IMR-90 (cell line): ENCODE measurements around the gene CCDC97. TPM values are rescaled to one million over a fixed set of nuclear protein-coding genes. Genes with fewer than 3 reads are reported as not detected.
A peak's percentile ranks its signal among the peaks of the same experiment; 100 is the strongest.

ENCODE experiments used
- ATAC-seq: fragments of 200-7000 bp; cut with Tn5 transposase; 2 replicates; pipeline ENCODE4 v1.9.1; 2020; ENCODE audit warnings: low read depth, mild to moderate bottlenecking, moderate library complexity
- BruUV-seq: library from RNA; stranded (reverse); fragments of 400-500 nt; replicated peaks from 2 replicates; lab custom pipeline; 2021; lab: Mats Ljungman, UMichigan
- CTCF ChIA-PET: fragments of 300-600 bp; formaldehyde crosslinking; extraction: SDS; loops from one replicate; lab custom pipeline; 2021; ENCODE audit warnings: antibody characterized with exemption; lab: Yijun Ruan, JAX
- POLR2A ChIA-PET: fragments of 300-600 bp; sonication (Branson Sonifier 250); formaldehyde crosslinking; loops from one replicate; lab custom pipeline; 2022; ENCODE audit warnings: antibody characterized with exemption; ENCODE audit not compliant: unreplicated experiment; lab: Charles Lee
- DNase-seq: peaks from one replicate; pipeline ENCODE4 v3.0.0; 2013
- H2AFZ ChIP-seq: replicated peaks from 2 replicates; pipeline ENCODE3; 2013; ENCODE audit warnings: low read length, mild to moderate bottlenecking; ENCODE audit not compliant: poor library complexity
- H2AK5ac ChIP-seq: 2 replicates; pipeline ENCODE4 v1.6.1; 2013; ENCODE audit warnings: low read depth, low read length, inconsistent platforms
- H2AK9ac ChIP-seq: replicated peaks from 2 replicates; pipeline ENCODE3; 2013; ENCODE audit warnings: mild to moderate bottlenecking, low read depth, low read length, moderate library complexity; ENCODE audit not compliant: poor library complexity
- H2BK120ac ChIP-seq: 2 replicates; pipeline ENCODE4 v1.6.1; 2013; ENCODE audit warnings: low read depth, low read length, inconsistent platforms
- H2BK15ac ChIP-seq: 3 replicates; pipeline ENCODE4 v1.6.1; 2013; ENCODE audit warnings: low read depth, low read length, inconsistent platforms
- H2BK20ac ChIP-seq: 2 replicates; pipeline ENCODE4 v1.6.1; 2013; ENCODE audit warnings: low read depth, mild to moderate bottlenecking, inconsistent platforms, low read length, moderate library complexity
- H2BK5ac ChIP-seq: 2 replicates; pipeline ENCODE4 v1.6.1; 2013; ENCODE audit warnings: mild to moderate bottlenecking, low read depth, low read length, inconsistent platforms; ENCODE audit not compliant: poor library complexity, severe bottlenecking
- H3K14ac ChIP-seq: replicated peaks from 2 replicates; pipeline ENCODE4 v1.6.1; 2013; ENCODE audit warnings: low read depth, low read length, inconsistent platforms
- H3K18ac ChIP-seq: 2 replicates; pipeline ENCODE4 v1.6.1; 2013; ENCODE audit warnings: low read depth, low read length, control low read depth
- H3K23ac ChIP-seq: 2 replicates; pipeline ENCODE4 v1.6.1; 2013; ENCODE audit warnings: low read depth, low read length, inconsistent platforms
- H3K27ac ChIP-seq: 2 replicates; pipeline ENCODE4 v1.5.1; 2013; ENCODE audit warnings: mild to moderate bottlenecking, control low read depth, low read length; ENCODE audit not compliant: insufficient read depth
- H3K27me3 ChIP-seq: 2 replicates; pipeline ENCODE4 v1.6.1; 2013; ENCODE audit warnings: low read length; ENCODE audit not compliant: control insufficient read depth, insufficient read depth
- H3K36me3 ChIP-seq: 2 replicates; pipeline ENCODE4 v1.6.1; 2013; ENCODE audit warnings: low read length, mixed read lengths; ENCODE audit not compliant: control insufficient read depth, insufficient read depth
- H3K4ac ChIP-seq: 2 replicates; pipeline ENCODE4 v1.6.1; 2013; ENCODE audit warnings: low read depth, low read length, inconsistent platforms
- H3K4me1 ChIP-seq: 2 replicates; pipeline ENCODE4 v1.6.1; 2013; ENCODE audit warnings: low read length, mixed read lengths; ENCODE audit not compliant: control insufficient read depth, insufficient read depth
- H3K4me2 ChIP-seq: 2 replicates; pipeline ENCODE4 v1.6.1; 2013; ENCODE audit warnings: low read depth, mild to moderate bottlenecking, control low read depth, low read length, moderate library complexity
- H3K4me3 ChIP-seq: 2 replicates; pipeline ENCODE4 v1.5.1; 2013; ENCODE audit warnings: low read depth, mild to moderate bottlenecking, control low read depth, low read length, moderate library complexity; ENCODE audit not compliant: insufficient read depth
- H3K56ac ChIP-seq: 2 replicates; pipeline ENCODE4 v1.6.1; 2013; ENCODE audit warnings: low read length, inconsistent platforms; ENCODE audit not compliant: insufficient read depth; ENCODE audit errors: extremely low read depth
- H3K79me1 ChIP-seq, 2 experiments: 2 replicates each; pipeline ENCODE4 v1.6.1; 2013; ENCODE audit warnings: low read length in 2 of 2, inconsistent platforms in 1 of 2, low read depth in 1 of 2
- H3K9ac ChIP-seq: 2 replicates; pipeline ENCODE4 v1.6.1; 2013; ENCODE audit warnings: low read depth, low read length, control low read depth
- H3K9me1 ChIP-seq: 2 replicates; pipeline ENCODE4 v1.6.1; 2013; ENCODE audit warnings: low read length, inconsistent platforms; ENCODE audit not compliant: insufficient read depth
- H3K9me3 ChIP-seq: 2 replicates; pipeline ENCODE4 v1.6.1; 2013; ENCODE audit warnings: low read length; ENCODE audit not compliant: control insufficient read depth, insufficient read depth
- H4K20me1 ChIP-seq: 2 replicates; pipeline ENCODE4 v1.6.1; 2013; ENCODE audit warnings: low read length, inconsistent platforms; ENCODE audit not compliant: insufficient read depth
- H4K5ac ChIP-seq: 2 replicates; pipeline ENCODE4 v1.6.1; 2013; ENCODE audit warnings: mild to moderate bottlenecking, low read depth, low read length, control low read depth
- H4K8ac ChIP-seq, 2 experiments: 2 replicates each; pipeline ENCODE4 v1.6.1; 2013; ENCODE audit warnings: low read depth in 2 of 2, low read length in 2 of 2, control low read depth in 1 of 2, inconsistent platforms in 1 of 2
- H4K91ac ChIP-seq: 2 replicates; pipeline ENCODE4 v1.6.1; 2013; ENCODE audit warnings: low read depth, low read length, inconsistent platforms; ENCODE audit not compliant: insufficient read depth
- ELK1 ChIP-seq: fragments of 150-350 bp; IDR thresholded peaks from 2 replicates; pipeline ENCODE4 v1.6.1; 2016; ENCODE audit warnings: low read depth, mild to moderate bottlenecking, low read length, moderate library complexity, borderline replicate concordance
- FOS ChIP-seq: fragments of 150-350 bp; IDR thresholded peaks from 2 replicates; pipeline ENCODE4 v1.6.1; 2016; ENCODE audit warnings: low read depth, low read length
- RCOR1 ChIP-seq: IDR thresholded peaks from 2 replicates; pipeline ENCODE4 v1.6.1; 2012; ENCODE audit warnings: mild to moderate bottlenecking, low read length, improper control_type of control experiment; ENCODE audit not compliant: insufficient replicate concordance
- WGBS, 2 experiments: methylation state at CpG; one replicate each; pipeline versions ENCODE4 v1.1.5 to v1.1.7; 2013; ENCODE audit warnings: missing lambda C conversion rate in 2 of 2; ENCODE audit not compliant: insufficient read length in 1 of 2; ENCODE audit errors: extremely low coverage in 2 of 2; 5-methylcytosine and 5-hydroxymethylcytosine counted together
- dilution Hi-C: fragments of 300-500 bp; cut with HindIII; formaldehyde crosslinking; loops from one replicate; pipeline ENCODE4 v1.14.3; 2018; ENCODE audit warnings: low sequenced_read_pairs; ENCODE audit not compliant: unreplicated experiment
- in situ Hi-C: fragments of 300-500 bp; cut with MboI; formaldehyde crosslinking; loops from 3 replicates; pipeline ENCODE4 v1.14.3; 2019; ENCODE audit warnings: low sequenced_read_pairs, inconsistent platforms, mixed read lengths
- intact Hi-C: fragments of 100-400 bp; cut with micrococcal nuclease; formaldehyde crosslinking; loops from 2 replicates; pipeline ENCODE4 v1.10.0; 2022
- polyA plus RNA-seq, 3 experiments: library from polyadenylated mRNA; depleted of rRNA; stranded (reverse); fragments of >200 nt; gene quantifications; 2 replicates each; pipeline ENCODE4 v1.2.3, GENCODE V29; 2012; ENCODE audit warnings: low replicate concordance in 1 of 3
- total RNA-seq: library from RNA; depleted of rRNA; stranded (reverse); fragments of >200 nt; gene quantifications from 2 replicates; pipeline ENCODE4 v1.2.3, GENCODE V29; 2012
- TF ChIP-seq, protein P1 (sequence below): conservative IDR thresholded peaks from 2 replicates; pipeline ENCODE4 v1.5.1; 2012; ENCODE audit warnings: mild to moderate bottlenecking, low read depth, low read length, improper control_type of control experiment

Gene CCDC97
- total and polyA plus RNA-seq, 2 of the 4 experiments (the other 2 are of a cell fraction), result 4.1 to 11.0 TPM

DNA sequence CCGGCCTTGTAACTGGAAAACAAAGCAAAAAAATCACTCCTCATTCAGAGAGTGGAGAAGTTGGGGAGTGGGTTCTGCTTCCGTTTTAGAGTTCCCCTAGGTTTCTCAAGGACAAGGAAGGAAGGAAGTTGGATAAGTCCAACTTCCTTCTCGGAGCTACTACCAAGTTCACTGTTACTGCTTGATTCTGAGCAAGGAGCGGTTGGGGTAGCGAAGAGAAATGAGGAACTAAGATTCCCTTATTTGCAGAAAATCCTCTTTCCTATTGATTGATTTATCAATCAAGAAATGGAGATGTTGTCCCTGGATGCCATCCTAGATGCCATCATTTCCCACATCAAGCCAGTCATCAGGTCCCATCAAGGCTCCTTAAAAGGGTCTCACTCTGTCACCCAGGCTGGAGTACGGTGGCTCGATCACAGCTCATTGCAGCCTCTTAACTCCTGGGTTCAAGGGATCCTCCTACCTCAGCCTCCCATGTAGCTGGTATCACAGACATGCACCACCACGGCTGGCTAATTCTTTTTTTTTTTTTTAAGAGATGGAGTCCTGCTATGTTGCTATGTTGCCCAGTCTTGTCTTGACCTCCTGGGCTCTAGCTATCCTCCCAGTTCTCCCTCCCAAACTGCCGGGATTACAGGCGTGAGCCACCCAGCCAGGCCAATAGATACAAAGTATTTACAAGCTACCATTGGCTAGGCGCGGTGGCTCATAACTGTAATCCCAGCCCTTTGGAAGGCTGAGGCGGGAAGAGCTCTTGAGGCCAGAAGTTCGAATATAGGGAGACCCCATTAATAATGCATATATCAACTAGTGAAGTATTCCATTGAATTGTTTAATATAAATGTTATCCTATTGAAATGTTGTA is 54.8 kb downstream of the CCDC97 start (continued):
- TF ChIP-seq FOS (no peak), RCOR1 (no peak)

- H3K4me2 ChIP-seq, result no peak overlapping the region
- no peaks in the 10 kb centered on the region for H3K9me3 ChIP-seq
- no peaks in the 10 kb centered on the region for H3K36me3 ChIP-seq
- H3K4me1 ChIP-seq, result peaks cover 15% of the 10 kb centered on the region
- H3K27me3 ChIP-seq, result no peaks in the 10 kb centered on the region
- H2BK120ac ChIP-seq, result peak overlapping the region; percentile 56; the same call in 1 of the 2 replicates
- H2AK9ac ChIP-seq, result peak overlapping the region; percentile 52
- peaks cover 10% of the 10 kb centered on the region; the same call in 1 of the 2 replicates for H3K9me1 ChIP-seq
- H4K91ac ChIP-seq, result peak overlapping the region; percentile 68
- no peak overlapping the region for H3K18ac ChIP-seq
- H3K14ac ChIP-seq, result 0 out of 2 replicates have a peak overlapping the region, but pooled peaks have one; percentile 7
- peak overlapping the region; percentile 5; the same call in 1 of the 2 replicates for H2BK20ac ChIP-seq
- H3K27ac ChIP-seq, result peak overlapping the region; percentile 6; the same call in 1 of the 2 replicates
- in situ Hi-C loops, result no loop called here
- H4K5ac ChIP-seq, result peak overlapping the region; percentile 27; the same call in 1 of the 2 replicates
- H3K79me1 ChIP-seq, result peaks cover 30 to 51% of the 10 kb centered on the region in 2 experiments
- H3K23ac ChIP-seq, result no peak overlapping the region
- DNase-seq, result no peak
- H2BK5ac ChIP-seq, result peak overlapping the region; percentile 4
- ChIA-PET POLR2A (interaction anchor here (0.6 to 0.7 kb wide), 3 partner anchors 48 to 257 kb away, joined by 3 to 13 read pairs (median 4); no protein-coding TSS in a partner anchor), CTCF (no interaction called here)
- no peak overlapping the region for H3K9ac ChIP-seq
- H3K56ac ChIP-seq, result no peak overlapping the region
- 100% methylated on average over 1 of the region's 1 CpG; no CpG with 5 or more reads in 1 of the 2 experiments for WGBS, 2 experiments
- dilution Hi-C loops, result no loop called here
- H3K4me3 ChIP-seq, result no peak overlapping the region
- TF ChIP-seq, protein P1, sequence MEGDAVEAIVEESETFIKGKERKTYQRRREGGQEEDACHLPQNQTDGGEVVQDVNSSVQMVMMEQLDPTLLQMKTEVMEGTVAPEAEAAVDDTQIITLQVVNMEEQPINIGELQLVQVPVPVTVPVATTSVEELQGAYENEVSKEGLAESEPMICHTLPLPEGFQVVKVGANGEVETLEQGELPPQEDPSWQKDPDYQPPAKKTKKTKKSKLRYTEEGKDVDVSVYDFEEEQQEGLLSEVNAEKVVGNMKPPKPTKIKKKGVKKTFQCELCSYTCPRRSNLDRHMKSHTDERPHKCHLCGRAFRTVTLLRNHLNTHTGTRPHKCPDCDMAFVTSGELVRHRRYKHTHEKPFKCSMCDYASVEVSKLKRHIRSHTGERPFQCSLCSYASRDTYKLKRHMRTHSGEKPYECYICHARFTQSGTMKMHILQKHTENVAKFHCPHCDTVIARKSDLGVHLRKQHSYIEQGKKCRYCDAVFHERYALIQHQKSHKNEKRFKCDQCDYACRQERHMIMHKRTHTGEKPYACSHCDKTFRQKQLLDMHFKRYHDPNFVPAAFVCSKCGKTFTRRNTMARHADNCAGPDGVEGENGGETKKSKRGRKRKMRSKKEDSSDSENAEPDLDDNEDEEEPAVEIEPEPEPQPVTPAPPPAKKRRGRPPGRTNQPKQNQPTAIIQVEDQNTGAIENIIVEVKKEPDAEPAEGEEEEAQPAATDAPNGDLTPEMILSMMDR, result 0 out of 2 replicates have a peak, but pooled peaks have one; percentile 12
- TF ChIP-seq ELK1, result no peak
- peak overlapping the region in 1 of 2 experiments; percentile 30; a peak in 2 of 4 replicates for H4K8ac ChIP-seq
- ATAC-seq, result no peak
- peak overlapping the region; percentile 31; the same call in 2 of the 3 replicates for H2BK15ac ChIP-seq
- H3K4ac ChIP-seq, result peak overlapping the region; percentile 68
- intact Hi-C loops, result no loop called here
- no TSS peak for BruUV-seq
- H2AFZ ChIP-seq, result no peak overlapping the region
- no peaks in the 10 kb centered on the region for H4K20me1 ChIP-seq
- H2AK5ac ChIP-seq, result peak overlapping the region; percentile 70
Measured at GRCh38 chr19:41366089-41366488, 56.1 kb downstream of the CCDC97 start.
